GM18502 (cell line): Measurements from ENCODE around the gene PSMD9.

Source experiments
- ATAC-seq: cut with Tn5 transposase; IDR thresholded peaks from one replicate; pipeline ENCODE4 v1.9.1; 2021; ENCODE audit warnings: mild to moderate bottlenecking; ENCODE audit not compliant: unreplicated experiment, poor library complexity

Gene PSMD9

DNA sequence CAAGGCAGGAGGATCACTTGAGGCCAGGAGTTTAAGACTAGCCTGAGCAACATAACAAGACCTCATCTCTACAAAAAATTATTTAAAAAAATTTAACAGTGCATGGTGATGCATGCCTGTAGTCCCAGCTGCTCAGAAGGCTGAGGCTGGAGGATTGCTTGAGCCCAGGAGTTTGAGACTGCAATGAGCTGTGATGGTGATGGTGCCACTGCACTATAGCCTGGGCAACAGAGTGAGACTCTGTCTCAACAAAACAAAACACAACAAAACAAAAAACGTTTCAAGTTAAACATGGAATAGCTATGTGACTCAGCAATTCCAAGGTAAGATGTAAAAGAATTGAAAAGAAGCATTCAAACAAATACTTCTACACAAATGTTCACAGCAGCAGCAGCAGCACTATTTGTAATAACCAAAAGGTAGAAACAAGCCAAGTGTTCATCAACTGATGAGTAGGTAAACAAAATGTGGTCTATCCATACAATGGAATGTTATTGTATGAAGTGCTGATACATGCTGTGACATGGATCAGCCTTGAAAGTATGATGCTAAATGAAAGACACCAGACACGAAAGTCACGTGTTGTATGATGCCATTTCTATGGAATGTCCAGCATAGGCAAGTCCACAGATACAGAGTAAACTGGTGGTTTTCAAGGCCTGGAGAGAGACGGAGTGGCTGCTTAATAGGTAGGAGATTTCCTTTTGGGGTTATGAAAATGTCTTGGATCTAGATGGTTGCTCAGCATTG is 61.2 kb downstream of the PSMD9 start:
- ATAC-seq: no peak

GRCh38 chr12:121953117-121953692 is 64.6 kb downstream of the PSMD9 start:
- ATAC-seq: no peak

DNA sequence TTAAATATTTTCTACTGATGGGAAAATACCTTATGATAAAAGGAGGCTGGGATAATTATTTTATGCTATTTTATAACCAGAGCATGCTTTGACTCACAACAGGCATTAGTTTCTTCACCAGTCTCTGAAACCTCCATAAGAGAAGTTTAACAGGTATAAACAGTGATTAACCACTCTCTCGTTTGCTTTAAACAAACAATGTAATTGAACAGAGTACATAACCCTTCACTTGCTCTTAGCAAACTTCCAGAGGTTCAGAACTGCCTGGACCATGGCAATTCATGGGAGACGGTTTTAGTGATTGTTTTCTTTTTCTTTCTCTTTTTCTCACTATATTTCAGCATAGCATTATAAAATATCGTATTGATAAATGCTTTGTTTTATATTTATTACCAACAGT is 65.1 kb downstream of the PSMD9 start:
- ATAC-seq: no peak

- ATAC-seq: no peak
Observed at GRCh38 chr12:121955258-121956237, 67.0 kb downstream of the PSMD9 start.

DNA sequence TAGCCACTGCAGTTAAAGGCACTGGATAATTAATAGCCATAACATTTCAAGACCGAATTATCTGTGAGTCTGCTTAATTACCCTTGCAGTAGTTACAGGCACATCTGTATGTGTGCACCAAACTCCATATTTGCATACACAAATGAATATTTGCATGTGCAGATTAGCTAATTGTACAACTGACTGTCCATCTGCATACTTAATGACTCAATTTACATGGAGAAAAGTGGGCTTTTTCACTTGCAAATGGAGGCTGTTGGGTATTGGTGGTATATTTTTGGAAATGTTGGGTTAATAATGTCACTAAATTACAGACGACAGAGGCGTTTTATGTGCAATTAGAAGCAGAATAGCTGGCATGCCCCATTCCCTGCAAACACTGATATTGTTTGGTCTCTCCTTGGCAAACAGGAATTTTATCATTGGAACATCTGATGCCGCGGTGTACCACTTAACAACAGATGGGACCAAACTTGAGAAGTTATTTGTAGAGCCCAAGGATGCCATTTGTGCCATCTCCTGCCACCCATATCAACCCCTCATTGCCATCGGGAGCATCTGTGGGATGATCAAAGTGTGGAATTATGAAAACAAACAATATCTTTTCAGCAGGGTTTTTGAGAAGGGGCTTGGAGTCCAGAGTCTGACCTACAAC is 69.4 kb downstream of the PSMD9 start:
- ATAC-seq: no peak

- ATAC-seq: no peak
Observed at GRCh38 chr12:121958541-121959240, 70.1 kb downstream of the PSMD9 start.

DNA sequence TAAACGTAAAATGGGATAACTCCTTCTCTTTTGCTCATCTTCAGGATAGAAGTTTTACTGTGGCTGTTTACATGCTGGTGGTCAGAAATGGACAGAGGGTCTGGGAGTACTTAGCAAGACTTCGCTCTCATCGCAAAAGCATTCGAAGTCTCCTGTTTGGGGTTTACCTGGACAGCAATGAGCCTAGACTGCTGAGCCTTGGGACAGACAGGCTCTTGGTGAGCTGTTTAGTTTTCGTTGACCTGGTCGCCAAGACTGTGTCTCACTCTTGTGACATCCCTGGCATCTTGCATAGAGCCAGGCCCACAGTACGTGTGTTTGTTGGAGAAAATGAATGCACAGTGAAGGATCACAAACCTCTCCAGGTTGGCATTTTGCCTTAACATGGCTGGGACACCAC is 72.0 kb downstream of the PSMD9 start:
- ATAC-seq: no peak

DNA sequence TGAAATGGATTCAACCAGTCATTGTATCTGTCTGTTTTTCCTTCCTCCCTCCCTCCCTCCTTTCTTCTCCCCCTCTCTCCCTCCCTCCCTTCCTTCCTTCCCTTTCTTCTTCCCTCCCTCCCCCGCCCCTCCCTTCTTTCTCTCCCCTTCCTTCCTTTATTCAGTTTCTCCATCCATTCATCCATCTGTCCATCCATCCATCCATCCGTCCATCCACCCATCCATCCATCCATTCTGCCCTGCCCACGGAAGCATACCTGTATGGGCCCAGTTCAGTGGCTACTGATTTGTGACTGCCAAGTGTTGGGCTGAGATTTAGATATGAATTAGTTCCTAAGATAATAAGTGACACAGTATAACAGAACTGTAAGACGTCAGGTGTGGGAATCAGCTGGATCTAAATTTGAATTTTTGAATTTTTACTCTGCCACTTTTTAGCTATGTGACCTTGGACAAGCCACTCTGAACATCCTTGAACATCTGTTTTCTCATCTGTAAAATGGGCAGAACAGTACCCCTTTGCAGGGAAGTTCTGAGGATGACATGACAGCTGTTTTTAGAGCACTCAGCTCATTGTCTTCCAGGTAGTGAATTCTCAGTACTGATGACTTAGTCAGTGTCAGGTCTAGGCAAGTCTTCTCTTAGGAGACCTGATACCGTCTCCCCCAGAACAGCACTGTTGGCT is 72.7 kb downstream of the PSMD9 start:
- ATAC-seq: no peak

GRCh38 chr12:121963341-121964018 is 74.9 kb downstream of the PSMD9 start:
- no peak for ATAC-seq

DNA sequence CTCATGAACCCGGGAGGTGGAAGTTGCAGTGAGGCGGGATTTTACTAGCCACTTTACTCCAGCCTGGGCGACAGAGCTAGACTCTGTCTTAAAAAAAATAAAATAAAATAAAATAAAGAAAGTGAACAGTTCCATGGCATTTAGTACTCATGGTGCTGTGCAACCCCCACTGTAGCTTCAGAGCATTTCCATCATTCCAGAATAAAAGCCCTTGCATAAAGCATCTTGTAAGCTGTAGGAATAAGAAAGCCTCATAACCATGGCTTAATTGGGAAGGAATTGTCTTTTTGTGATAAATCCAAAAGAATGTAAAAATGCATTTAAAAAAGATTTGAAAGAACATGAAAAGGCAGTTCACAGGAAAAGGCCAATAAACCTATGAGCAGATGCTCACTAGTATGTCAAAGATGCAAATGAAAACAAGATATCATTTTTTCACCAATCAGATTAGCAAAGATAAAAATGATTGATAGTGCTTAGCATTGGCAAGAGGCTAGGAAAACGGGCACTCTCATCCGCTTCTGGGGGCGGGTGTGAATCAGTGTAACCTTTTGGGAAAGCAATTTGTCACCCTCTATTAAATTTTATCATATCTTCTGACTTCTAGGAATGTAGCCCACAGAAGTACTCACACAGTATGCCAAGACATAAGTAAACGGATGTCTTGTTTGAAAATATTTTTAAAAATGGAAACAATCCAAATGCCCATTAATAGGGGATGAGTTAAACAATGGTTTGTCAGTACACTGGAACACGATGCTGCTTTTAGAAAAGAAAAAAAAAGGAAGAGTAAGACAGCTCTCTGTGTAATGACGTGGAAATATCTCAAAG is 76.4 kb downstream of the PSMD9 start:
- ATAC-seq: no peak

- no peak for ATAC-seq
Observed at GRCh38 chr12:121966959-121967358, 78.4 kb downstream of the PSMD9 start.
